CD14-positive monocyte (primary cell): ENCODE results near the gene A4GALT. TPM values are rescaled to one million over a fixed set of nuclear protein-coding genes. Genes with fewer than 3 reads are reported as not detected.
"Not testable (repeated sequence)": the region's sequence is repeated elsewhere in the genome, so short reads cannot be mapped to it uniquely, and the experiment has no call there.

Experiments used
- DNase-seq, 3 donors: peaks; one replicate each; pipeline ENCODE4 v3.0.0-alpha.2; 2011 to 2022
- H2AFZ ChIP-seq: 2 replicates; pipeline ENCODE4 v1.6.0; 2012; ENCODE audit warnings: mild to moderate bottlenecking, low read depth, low read length, inconsistent platforms; ENCODE audit not compliant: insufficient read depth, poor library complexity, severe bottlenecking
- H3K27ac ChIP-seq, 2 donors: 1 replicate in 1 of 2; 2 replicates in 1 of 2; pipeline ENCODE4 v1.5.1; 2012 to 2013; ENCODE audit warnings: low read length in 2 of 2, control low read depth in 1 of 2, inconsistent platforms in 1 of 2, low read depth in 1 of 2, mild to moderate bottlenecking in 1 of 2
- H3K27me3 ChIP-seq, 2 donors: one replicate each; pipeline versions ENCODE4 v1.6.0 to v1.6.1; 2011 to 2013; ENCODE audit warnings: low read length in 2 of 2; ENCODE audit not compliant: control insufficient read depth in 2 of 2, insufficient read depth in 2 of 2
- H3K36me3 ChIP-seq, 2 donors: replicated peaks in 1 of 2; 1 replicate in 1 of 2; 2 replicates in 1 of 2; pipeline versions ENCODE4 v1.5.1 to v1.6.1; 2012 to 2013; ENCODE audit warnings: low read length in 2 of 2, control low read depth in 1 of 2, inconsistent platforms in 1 of 2, mild to moderate bottlenecking in 1 of 2; ENCODE audit not compliant: insufficient read depth in 2 of 2, control insufficient read depth in 1 of 2
- H3K4me1 ChIP-seq, 2 donors: 1 replicate in 1 of 2; 2 replicates in 1 of 2; pipeline versions ENCODE4 v1.5.1 to v1.6.1; 2012 to 2013; ENCODE audit warnings: low read length in 2 of 2, control low read depth in 1 of 2, inconsistent platforms in 1 of 2, mild to moderate bottlenecking in 1 of 2, moderate library complexity in 1 of 2; ENCODE audit not compliant: insufficient read depth in 2 of 2, control insufficient read depth in 1 of 2
- H3K4me2 ChIP-seq: replicated peaks from 2 replicates; pipeline ENCODE3; 2012; ENCODE audit warnings: low read length, moderate library complexity, mild to moderate bottlenecking; ENCODE audit not compliant: poor library complexity, severe bottlenecking; ENCODE audit errors: extremely low read depth
- H3K4me3 ChIP-seq, 3 experiments: fragments of 200-600 bp in 1 of 3; sonication (generic) in 1 of 3; replicated peaks in 1 of 3; 1 replicate in 2 of 3; 2 replicates in 1 of 3; pipeline ENCODE4 v1.5.1; 2011 to 2013; ENCODE audit warnings: low read length in 3 of 3, mild to moderate bottlenecking in 3 of 3, control low read depth in 2 of 3, low read depth in 2 of 3, inconsistent platforms in 1 of 3, moderate library complexity in 1 of 3
- H3K79me2 ChIP-seq: 2 replicates; pipeline ENCODE4 v1.6.0; 2012; ENCODE audit warnings: mild to moderate bottlenecking, control low read depth, inconsistent platforms, low read length, moderate library complexity; ENCODE audit not compliant: insufficient read depth
- H3K9ac ChIP-seq: 2 replicates; pipeline ENCODE4 v1.6.0; 2017; ENCODE audit warnings: low read length, mild to moderate bottlenecking; ENCODE audit not compliant: insufficient read depth, poor library complexity, severe bottlenecking
- H3K9me3 ChIP-seq, 2 donors: replicated peaks in 1 of 2; 1 replicate in 1 of 2; 2 replicates in 1 of 2; pipeline versions ENCODE4 v1.5.1 to v1.6.1; 2012 to 2013; ENCODE audit warnings: low read length in 2 of 2, control low read depth in 1 of 2; ENCODE audit not compliant: control insufficient read depth in 1 of 2, insufficient read depth in 1 of 2
- H4K20me1 ChIP-seq: 2 replicates; pipeline ENCODE4 v1.6.0; 2012; ENCODE audit warnings: mild to moderate bottlenecking, low read length, control low read depth, moderate library complexity; ENCODE audit not compliant: insufficient read depth
- H3K27ac Mint-ChIP-seq, 7 donors: one replicate each; pipeline ENCODE4 v1.8.0; 2020; ENCODE audit warnings: mild to moderate bottlenecking in 7 of 7, mixed read lengths in 7 of 7, moderate library complexity in 6 of 7, inconsistent platforms in 2 of 7
- H3K27me3 Mint-ChIP-seq, 3 donors: one replicate each; pipeline ENCODE4 v1.8.0; 2021 to 2022; ENCODE audit warnings: low read depth in 3 of 3, mild to moderate bottlenecking in 3 of 3, mixed read lengths in 3 of 3, moderate library complexity in 3 of 3, inconsistent platforms in 1 of 3
- H3K36me3 Mint-ChIP-seq, 2 donors: one replicate each; pipeline ENCODE4 v1.8.0; 2020; ENCODE audit warnings: mixed read lengths in 2 of 2, inconsistent platforms in 1 of 2, mild to moderate bottlenecking in 1 of 2
- H3K4me1 Mint-ChIP-seq: one replicate; pipeline ENCODE4 v1.8.0; 2020; ENCODE audit warnings: mild to moderate bottlenecking, mixed read lengths
- H3K4me3 Mint-ChIP-seq, 2 donors: one replicate each; pipeline ENCODE4 v1.8.0; 2020; ENCODE audit warnings: mild to moderate bottlenecking in 2 of 2, mixed read lengths in 2 of 2, moderate library complexity in 1 of 2
- H3K9me3 Mint-ChIP-seq, 7 donors: one replicate each; pipeline ENCODE4 v1.8.0; 2020 to 2022; ENCODE audit warnings: mixed read lengths in 7 of 7, mild to moderate bottlenecking in 6 of 7, moderate library complexity in 6 of 7, inconsistent platforms in 2 of 7
- CTCF ChIP-seq: fragments of 200-600 bp; IDR thresholded peaks from one replicate; pipeline ENCODE4 v1.8.0; 2022; ENCODE audit warnings: antibody characterized with exemption, mild to moderate bottlenecking
- WGBS: methylation state at CpG from one replicate; pipeline ENCODE4 v1.1.5; 2013; ENCODE audit warnings: missing lambda C conversion rate; ENCODE audit not compliant: insufficient coverage; 5-methylcytosine and 5-hydroxymethylcytosine counted together
- intact Hi-C, 2 donors: fragments of 100-400 bp; cut with micrococcal nuclease; formaldehyde crosslinking; loops; one replicate each; pipeline versions ENCODE4 v1.15.0 to v1.15.1; 2023
- polyA plus RNA-seq, 3 donors: library from polyadenylated mRNA; depleted of rRNA in 1 of 3; unstranded in 2 of 3; stranded (reverse) in 1 of 3; fragments of 300-500 nt in 2 of 3; fragments of >200 nt in 1 of 3; fragmentation: Illumina TruSeq in 2 of 3; gene quantifications; 1 replicate in 2 of 3; 2 replicates in 1 of 3; pipeline ENCODE4 v1.2.3, GENCODE V29; 2012 to 2021

A4GALT gene
- polyA plus RNA-seq, 3 donors, result not detected

DNA sequence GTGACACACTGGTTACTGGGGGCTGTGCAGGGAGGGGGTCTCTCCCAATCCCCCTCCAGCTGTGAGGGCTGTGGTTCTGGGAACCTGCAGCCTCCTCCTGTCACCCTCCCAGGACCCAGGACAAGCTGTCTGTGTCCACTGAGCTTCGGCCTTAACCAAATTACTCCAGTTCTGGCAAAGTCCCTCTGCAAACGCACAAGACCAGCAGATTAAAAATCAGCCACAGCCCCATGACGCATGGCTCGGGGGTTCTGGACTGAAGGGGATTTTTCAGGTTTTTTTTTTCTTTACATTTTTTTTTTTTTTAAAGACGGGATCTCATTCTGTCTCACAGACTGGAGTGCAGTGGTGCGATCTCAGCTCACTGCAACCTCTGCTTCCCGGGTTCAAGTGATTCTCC lies 32.2 kb upstream of the A4GALT start:
- H4K20me1 ChIP-seq, result no peaks in the 10 kb centered on the region
- H3K79me2 ChIP-seq, result no peaks in the 10 kb centered on the region
- no peak for DNase-seq
- H3K27me3 ChIP-seq, result no peaks in the 10 kb centered on the region
- Mint-ChIP-seq H3K27me3 (peaks cover 1 to 6% (median 4%) of the 10 kb centered on the region in 3 donors), H3K27ac (peak overlapping the region in 4 of 7 donors; percentile 46 to 74 (median 62)), H3K36me3 (no peaks in the 10 kb centered on the region), H3K4me3 (no peak overlapping the region), H3K4me1 (peaks cover 58% of the 10 kb centered on the region), H3K9me3 (peaks cover 0 to 2% (median 0%) of the 10 kb centered on the region in 7 donors)
- H3K4me2 ChIP-seq, result no peak overlapping the region
- H3K27ac ChIP-seq, result no peak overlapping the region
- TF ChIP-seq CTCF, result no peak
- no CpG with 5 or more reads among the region's 7 CpGs for WGBS
- H3K4me1 ChIP-seq, result peaks cover 16 to 41% of the 10 kb centered on the region in 2 donors
- no peak overlapping the region for H3K4me3 ChIP-seq
- no peak overlapping the region for H3K9ac ChIP-seq
- H3K36me3 ChIP-seq, result no peaks in the 10 kb centered on the region
- intact Hi-C loops, result loop anchor here in 1 of 2 donors (5.0 kb wide), 1 partner anchor 91 kb away; no protein-coding TSS in a partner anchor
- no peak overlapping the region for H2AFZ ChIP-seq
- no peaks in the 10 kb centered on the region for H3K9me3 ChIP-seq

GRCh38 chr22:42752230-42752746 lies 31.6 kb upstream of the A4GALT start:
- H3K36me3 Mint-ChIP-seq, result no peaks in the 10 kb centered on the region
- Histone ChIP-seq H3K9me3 (no peaks in the 10 kb centered on the region), H3K79me2 (no peaks in the 10 kb centered on the region), H3K4me3 (no peak overlapping the region), H3K27ac (peak overlapping the region; percentile 30 to 53), H4K20me1 (no peaks in the 10 kb centered on the region), H3K27me3 (no peaks in the 10 kb centered on the region), H2AFZ (peak overlapping the region; percentile 54), H3K9ac (no peak overlapping the region), H3K4me2 (no peak overlapping the region), H3K36me3 (no peaks in the 10 kb centered on the region), H3K4me1 (peaks cover 16 to 41% of the 10 kb centered on the region in 2 donors)
- peaks cover 61% of the 10 kb centered on the region for H3K4me1 Mint-ChIP-seq
- H3K27me3 Mint-ChIP-seq, result peaks cover 1 to 4% (median 4%) of the 10 kb centered on the region in 3 donors
- no peak for TF ChIP-seq CTCF
- peak overlapping the region; percentile 65 to 87 (median 76) for H3K27ac Mint-ChIP-seq
- WGBS, result 74% methylated on average over 6 of the region's 12 CpGs
- peaks cover 0 to 2% (median 0%) of the 10 kb centered on the region in 7 donors for H3K9me3 Mint-ChIP-seq
- H3K4me3 Mint-ChIP-seq, result no peak overlapping the region
- no peak for DNase-seq
- intact Hi-C loops, result loop anchor here in 1 of 2 donors (5.0 kb wide), 1 partner anchor 90 kb away; no protein-coding TSS in a partner anchor

DNA sequence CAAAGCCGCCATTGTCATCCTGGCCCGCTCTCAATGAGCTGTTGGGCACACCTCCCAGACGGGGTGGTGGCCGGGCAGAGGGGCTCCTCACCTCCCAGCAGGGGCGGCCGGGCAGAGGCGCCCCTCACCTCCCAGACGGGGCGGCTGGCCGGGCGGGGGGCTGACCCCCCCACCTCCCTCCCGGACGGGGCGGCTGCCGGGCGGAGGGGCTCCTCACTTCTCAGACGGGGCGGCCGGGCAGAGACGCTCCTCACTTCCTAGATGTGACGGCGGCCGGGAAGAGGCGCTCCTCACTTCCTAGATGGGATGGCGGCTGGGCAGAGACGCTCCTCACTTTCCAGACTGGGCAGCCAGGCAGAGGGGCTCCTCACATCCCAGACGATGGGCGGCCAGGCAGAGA lies 29.8 kb upstream of the A4GALT start:
- not testable (repeated sequence) for H3K79me2 ChIP-seq, H3K27ac Mint-ChIP-seq, H3K9me3 Mint-ChIP-seq, H3K4me3 Mint-ChIP-seq, H3K9ac ChIP-seq, H3K27me3 ChIP-seq, H3K27ac ChIP-seq, H3K4me2 ChIP-seq, H3K36me3 Mint-ChIP-seq, H3K27me3 Mint-ChIP-seq, H3K4me3 ChIP-seq, H3K9me3 ChIP-seq, H2AFZ ChIP-seq, H3K36me3 ChIP-seq, H4K20me1 ChIP-seq, DNase-seq
- peaks cover 12 to 31% of the 10 kb centered on the region in 2 donors for H3K4me1 ChIP-seq
- no CpG with 5 or more reads among the region's 28 CpGs for WGBS
- peaks cover 45% of the 10 kb centered on the region for H3K4me1 Mint-ChIP-seq
- intact Hi-C loops, result loop anchor here in 1 of 2 donors (5.0 kb wide), 1 partner anchor 88 kb away; no protein-coding TSS in a partner anchor
